Measurements from ENCODE around the gene PACS1. TPM values are rescaled to one million over a fixed set of nuclear protein-coding genes. Genes with fewer than 3 reads are reported as not detected.
A peak's percentile ranks its signal among the peaks of the same experiment; 100 is the strongest.

Gene PACS1
- polyA plus RNA-seq, 1 donor (not counting 4 experiments of a cell fraction or from before 2014, with no cell fraction given): 14.9 TPM

GRCh38 chr11:66068154-66068821, 1.8 kb upstream of the PACS1 start:
- peaks cover 34% of the 10 kb centered on the region for H3K79me2 ChIP-seq (ENCODE audit: control insufficient read depth, insufficient read depth, low read length)
- no peak overlapping the region for H3K4me3 ChIP-seq (ENCODE audit: control insufficient read depth in 2 of 3, extremely low read depth in 1 of 3, insufficient read depth in 2 of 3, low read depth in 1 of 3, low read length in 3 of 3)
- FAIRE-seq: no peak
- no peak overlapping the region for H3K9ac ChIP-seq (ENCODE audit: control insufficient read depth, extremely low read depth, insufficient read depth, low read length)
- peaks cover 19% of the 10 kb centered on the region for H3K4me1 ChIP-seq (ENCODE audit: control insufficient read depth, extremely low read depth, insufficient read depth, low read length)
- dilution Hi-C loops (cut with MboI; ENCODE audit: extremely low pct_ligation_motif_present, low sequenced_read_pairs): no loop called here
- peak overlapping the region; percentile 66 for H3K27ac ChIP-seq (ENCODE audit: control insufficient read depth, insufficient read depth, low read length)
- no peaks in the 10 kb centered on the region for H3K9me3 ChIP-seq (ENCODE audit: control insufficient read depth, low read depth, low read length)
- TF ChIP-seq EZH2 (IDR thresholded peaks at IDR 0.05; ENCODE audit: low read length): no peak
- peak; percentile 93 to 96 (median 94) for TF ChIP-seq CTCF (optimal IDR thresholded peaks at IDR 0.05 in 1 of 3, IDR thresholded peaks at IDR 0.05 in 1 of 3, conservative IDR thresholded peaks at IDR 0.05 in 1 of 3; ENCODE audit: extremely low read depth in 1 of 3, insufficient read depth in 2 of 3, low read length in 3 of 3)
- no peak overlapping the region for H2AFZ ChIP-seq (ENCODE audit: control insufficient read depth, low read length)
- H4K20me1 ChIP-seq (ENCODE audit: control insufficient read depth, extremely low read depth, insufficient read depth, low read length): peaks cover 11% of the 10 kb centered on the region
- peaks cover 34 to 53% of the 10 kb centered on the region in 2 experiments for H3K36me3 ChIP-seq (ENCODE audit: control insufficient read depth in 2 of 2, extremely low read depth in 1 of 2, insufficient read depth in 2 of 2, low read length in 2 of 2)
- no peaks in the 10 kb centered on the region for H3K9me1 ChIP-seq (ENCODE audit: control insufficient read depth, extremely low read depth, insufficient read depth, low read length)
- no peak for DNase-seq (ENCODE audit: low read depth, low spot score)
- H3K4me2 ChIP-seq (ENCODE audit: control insufficient read depth, extremely low read depth, insufficient read depth, low read depth, low read length): no peak overlapping the region
- H3K27me3 ChIP-seq (ENCODE audit: control insufficient read depth, extremely low read depth, insufficient read depth, low read length): no peaks in the 10 kb centered on the region

DNA sequence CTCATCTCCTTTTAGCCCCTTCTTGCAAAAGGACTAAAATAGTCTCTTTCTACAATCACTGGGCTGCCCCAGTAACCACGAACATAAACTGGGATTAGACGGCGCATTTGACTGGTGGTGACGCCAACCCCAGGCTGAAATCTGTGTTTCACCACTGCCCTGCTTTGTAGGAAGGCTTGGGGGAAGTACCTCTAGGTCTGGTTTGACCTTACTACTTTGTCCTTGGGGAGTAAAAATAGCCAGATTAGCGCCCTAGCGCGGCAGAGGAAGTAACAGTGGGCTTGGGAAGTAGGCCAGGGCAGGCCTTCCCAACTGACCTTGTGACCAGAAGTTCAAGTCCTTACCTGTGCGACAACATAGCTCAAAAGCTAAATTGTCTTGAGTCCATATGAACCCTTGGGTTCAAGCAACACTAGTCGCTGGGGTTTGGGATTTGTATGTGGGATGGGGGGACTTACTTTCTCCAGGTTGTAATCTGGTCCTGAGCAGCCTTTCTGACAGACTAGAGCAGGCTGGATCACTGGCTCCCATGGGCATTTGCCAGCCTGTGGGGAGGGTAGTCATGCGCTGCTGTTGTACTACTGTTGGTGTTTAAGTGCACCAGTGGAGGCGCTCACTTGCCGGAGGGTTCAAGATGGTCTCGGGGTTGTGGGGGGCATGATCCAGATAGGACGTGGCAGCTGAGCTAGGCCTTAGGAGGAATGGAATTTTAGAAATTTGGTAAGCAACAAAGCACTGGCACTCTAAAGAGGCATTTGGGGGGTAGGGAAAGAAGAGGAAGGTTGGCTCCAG, 953 bp upstream of the PACS1 start:
- peak overlapping the region; percentile 66 for H3K27ac ChIP-seq (ENCODE audit: control insufficient read depth, insufficient read depth, low read length)
- TF ChIP-seq EZH2 (IDR thresholded peaks at IDR 0.05; ENCODE audit: low read length): no peak
- TF ChIP-seq CTCF (optimal IDR thresholded peaks at IDR 0.05 in 1 of 3, IDR thresholded peaks at IDR 0.05 in 1 of 3, conservative IDR thresholded peaks at IDR 0.05 in 1 of 3; ENCODE audit: extremely low read depth in 1 of 3, insufficient read depth in 2 of 3, low read length in 3 of 3): peak in 2 of 3 experiments; percentile 47 to 56

More for the DNA sequence above, 953 bp upstream of the PACS1 start:
- H3K9me3 ChIP-seq (ENCODE audit: control insufficient read depth, low read depth, low read length): no peaks in the 10 kb centered on the region
- H3K4me3 ChIP-seq (ENCODE audit: control insufficient read depth in 2 of 3, extremely low read depth in 1 of 3, insufficient read depth in 2 of 3, low read depth in 1 of 3, low read length in 3 of 3): peak overlapping the region; percentile 35 to 62 (median 46)
- H2AFZ ChIP-seq (ENCODE audit: control insufficient read depth, low read length): no peak overlapping the region
- H3K36me3 ChIP-seq (ENCODE audit: control insufficient read depth in 2 of 2, extremely low read depth in 1 of 2, insufficient read depth in 2 of 2, low read length in 2 of 2): peaks cover 27 to 47% of the 10 kb centered on the region in 2 experiments
- FAIRE-seq (no peak), DNase-seq (ENCODE audit: low read depth, low spot score) (no peak)
- no peaks in the 10 kb centered on the region for H3K9me1 ChIP-seq (ENCODE audit: control insufficient read depth, extremely low read depth, insufficient read depth, low read length)
- dilution Hi-C loops (cut with MboI; ENCODE audit: extremely low pct_ligation_motif_present, low sequenced_read_pairs): no loop called here
- H3K9ac ChIP-seq (ENCODE audit: control insufficient read depth, extremely low read depth, insufficient read depth, low read length): peak overlapping the region; percentile 80
- peaks cover 11% of the 10 kb centered on the region for H4K20me1 ChIP-seq (ENCODE audit: control insufficient read depth, extremely low read depth, insufficient read depth, low read length)
- H3K4me2 ChIP-seq (ENCODE audit: control insufficient read depth, extremely low read depth, insufficient read depth, low read depth, low read length): peak overlapping the region; percentile 75
- peaks cover 19% of the 10 kb centered on the region for H3K4me1 ChIP-seq (ENCODE audit: control insufficient read depth, extremely low read depth, insufficient read depth, low read length)
- peaks cover 27% of the 10 kb centered on the region for H3K79me2 ChIP-seq (ENCODE audit: control insufficient read depth, insufficient read depth, low read length)
- no peaks in the 10 kb centered on the region for H3K27me3 ChIP-seq (ENCODE audit: control insufficient read depth, extremely low read depth, insufficient read depth, low read length)
